H1 (cell line): ENCODE measurements around the gene TMEM114. TPM values are rescaled to one million over a fixed set of nuclear protein-coding genes. Genes with fewer than 3 reads are reported as not detected.

ENCODE experiments used
- KDM5A ChIP-seq: fragments of 200-600 bp; IDR thresholded peaks from 2 replicates; pipeline ENCODE4 v1.7.1; 2012; ENCODE audit warnings: mild to moderate bottlenecking, low read length, inconsistent platforms, mixed read lengths
- RNF2 ChIP-seq: fragments of 200-900, 300-1000 bp; sonication (generic); IDR thresholded peaks from 2 replicates; pipeline ENCODE4 v1.7.1; 2016; ENCODE audit warnings: borderline replicate concordance, low read depth, mild to moderate bottlenecking, antibody characterized with exemption, low read length; ENCODE audit not compliant: poor library complexity, severe bottlenecking; ENCODE audit errors: missing control alignments
- SRF ChIP-seq: IDR thresholded peaks from 2 replicates; pipeline ENCODE4 v1.6.1; 2011; ENCODE audit warnings: mild to moderate bottlenecking, low read depth, low read length, moderate library complexity
- TBP ChIP-seq: IDR thresholded peaks from 2 replicates; pipeline ENCODE4 v1.6.1; 2011; ENCODE audit warnings: low read depth, low read length, improper control_type of control experiment
- TEAD4 ChIP-seq: IDR thresholded peaks from 2 replicates; pipeline ENCODE4 v1.6.1; 2012; ENCODE audit warnings: low read depth, low read length, inconsistent platforms, mixed read lengths
- polyA plus RNA-seq, 7 experiments: library from polyadenylated mRNA; depleted of rRNA in 3 of 7; stranded (reverse) in 5 of 7; unstranded in 2 of 7; fragments of >200 nt in 5 of 7; fragments of 200-250 nt in 2 of 7; gene quantifications; 1 replicate in 5 of 7; 2 replicates in 1 of 7; 4 replicates in 1 of 7; pipeline versions ENCODE4 v1.2.1 to v1.2.3, GENCODE V29; 2011 to 2013; ENCODE audit warnings: missing spikeins in 2 of 7, mixed read lengths in 2 of 7
- total RNA-seq: library from RNA; stranded (reverse); fragmentation: NEBNext Ultra II Directional; extraction: Animal tissue kit (Norgen Biotek cat#: 25700); gene quantifications from 2 replicates; pipeline ENCODE4 v1.2.1, GENCODE V29; 2021

TMEM114 gene
- total and polyA plus RNA-seq, 2 of the 8 experiments (the other 6 are each of a cell fraction or from before 2014, with no cell fraction given), result 1.6 to 2.9 TPM

GRCh38 chr16:8575399-8575798, 14.9 kb downstream of the TMEM114 start (continued):
- TF ChIP-seq RNF2 (no peak), TBP (no peak), SRF (no peak), KDM5A (no peak), TEAD4 (no peak)
